ENCODE measurements around the gene BAZ2B.
"Not testable (repeated sequence)": the region's sequence is repeated elsewhere in the genome, so short reads cannot be mapped to it uniquely, and the experiment has no call there.

The BAZ2B gene

GRCh38 chr2:159616286-159616701 lies at the start of gene BAZ2B:
Gene BAZ2B, minus strand, starts transcription at chr2:159616548. Its CDS starts 137,829 bp downstream, at chr2:159478719.
- no peak for DNase-seq

GRCh38 chr2:159661286-159661685 lies 44.9 kb upstream of the BAZ2B start:
- no peak for DNase-seq

GRCh38 chr2:159658881-159659873 lies 42.8 kb upstream of the BAZ2B start:
- DNase-seq: no peak

- DNase-seq: no peak
Observed at GRCh38 chr2:159653962-159654361, 37.6 kb upstream of the BAZ2B start.

GRCh38 chr2:159651884-159652283 lies 35.5 kb upstream of the BAZ2B start:
- DNase-seq: no peak

GRCh38 chr2:159650574-159650973 lies 34.2 kb upstream of the BAZ2B start:
- no peak for DNase-seq

GRCh38 chr2:159648643-159649042 lies 32.3 kb upstream of the BAZ2B start:
- no peak for DNase-seq

GRCh38 chr2:159647667-159648066 lies 31.3 kb upstream of the BAZ2B start:
- no peak for DNase-seq

- DNase-seq: no peak
Observed at GRCh38 chr2:159640176-159640575, 23.8 kb upstream of the BAZ2B start.

GRCh38 chr2:159639712-159640111 lies 23.4 kb upstream of the BAZ2B start:
- no peak for DNase-seq

- no peak for DNase-seq
Observed at GRCh38 chr2:159639071-159639470, 22.7 kb upstream of the BAZ2B start.

GRCh38 chr2:159637988-159638501 lies 21.7 kb upstream of the BAZ2B start:
- DNase-seq: no peak

- no peak for DNase-seq
Observed at GRCh38 chr2:159637240-159637639, 20.9 kb upstream of the BAZ2B start.

GRCh38 chr2:159635006-159635789 lies 18.9 kb upstream of the BAZ2B start:
- no peak for DNase-seq

- no peak for DNase-seq
Observed at GRCh38 chr2:159633219-159633618, 16.9 kb upstream of the BAZ2B start.

- DNase-seq: not testable (repeated sequence)
Observed at GRCh38 chr2:159625628-159626027, 9.3 kb upstream of the BAZ2B start.

GRCh38 chr2:159623436-159623835 lies 7.1 kb upstream of the BAZ2B start:
- no peak for DNase-seq

GRCh38 chr2:159622966-159623365 lies 6.6 kb upstream of the BAZ2B start:
- DNase-seq: no peak

GRCh38 chr2:159620796-159621195 lies 4.4 kb upstream of the BAZ2B start:
- DNase-seq: no peak

GRCh38 chr2:159617646-159618045 lies 1.3 kb upstream of the BAZ2B start:
- no peak for DNase-seq

GRCh38 chr2:159617100-159617499 lies 752 bp upstream of the BAZ2B start:
- no peak for DNase-seq

- no peak for DNase-seq
Observed at GRCh38 chr2:159615367-159616285, 722 bp downstream of the BAZ2B start.

All from cortex of kidney (tissue), 1 donor.